Measurements from ENCODE around the gene PCOLCE2.
A peak's percentile ranks its signal among the peaks of the same experiment; 100 is the strongest.

The PCOLCE2 gene, protein sequence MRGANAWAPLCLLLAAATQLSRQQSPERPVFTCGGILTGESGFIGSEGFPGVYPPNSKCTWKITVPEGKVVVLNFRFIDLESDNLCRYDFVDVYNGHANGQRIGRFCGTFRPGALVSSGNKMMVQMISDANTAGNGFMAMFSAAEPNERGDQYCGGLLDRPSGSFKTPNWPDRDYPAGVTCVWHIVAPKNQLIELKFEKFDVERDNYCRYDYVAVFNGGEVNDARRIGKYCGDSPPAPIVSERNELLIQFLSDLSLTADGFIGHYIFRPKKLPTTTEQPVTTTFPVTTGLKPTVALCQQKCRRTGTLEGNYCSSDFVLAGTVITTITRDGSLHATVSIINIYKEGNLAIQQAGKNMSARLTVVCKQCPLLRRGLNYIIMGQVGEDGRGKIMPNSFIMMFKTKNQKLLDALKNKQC

DNA sequence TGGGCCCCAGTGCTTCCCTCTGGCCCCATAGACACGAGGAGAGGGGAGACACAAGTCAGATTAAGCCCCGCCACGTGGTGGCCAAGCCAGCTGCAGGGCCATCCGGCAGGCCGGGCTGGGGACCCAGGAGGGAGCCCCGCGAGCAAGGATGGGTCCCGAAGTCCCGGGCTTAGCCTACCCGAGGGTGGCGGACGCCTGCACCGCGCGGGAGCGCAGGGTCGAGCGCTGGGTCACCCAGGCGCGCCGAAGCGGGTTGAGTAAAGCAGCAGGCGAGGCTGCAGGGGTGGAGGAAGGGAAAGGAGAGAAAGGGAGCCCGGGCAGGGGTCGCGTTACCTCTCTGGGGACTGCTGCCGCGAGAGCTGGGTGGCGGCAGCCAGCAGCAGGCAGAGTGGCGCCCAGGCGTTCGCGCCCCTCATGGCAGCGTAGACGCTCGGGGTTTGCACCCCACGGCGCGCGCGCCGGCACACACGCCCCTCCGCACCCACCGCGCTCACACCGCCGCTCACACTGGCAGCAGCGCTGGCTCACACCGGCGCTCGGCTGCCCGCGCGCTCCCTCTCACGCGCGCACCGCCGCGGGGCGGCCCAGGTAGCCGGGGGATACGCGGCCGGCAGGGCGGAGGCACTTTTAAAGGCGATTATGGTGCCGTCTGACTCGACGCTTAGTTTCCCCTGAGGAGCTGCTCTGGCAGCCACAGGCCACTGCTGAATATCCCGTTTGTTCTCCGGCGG lies at the start of gene PCOLCE2:
TSS of gene PCOLCE2 (minus strand) at position 603 of the 731 bp plus-strand sequence. CDS start at position 416, 187 bp downstream.
- in situ Hi-C loops (cut with HindIII; ENCODE audit: low pct_unique_long_range_greater_than_20kb, low sequenced_read_pairs) = no loop called here
- peak; percentile 30 to 44 for DNase-seq (ENCODE audit: low read depth in 1 of 2, low spot score in 1 of 2)

DNA sequence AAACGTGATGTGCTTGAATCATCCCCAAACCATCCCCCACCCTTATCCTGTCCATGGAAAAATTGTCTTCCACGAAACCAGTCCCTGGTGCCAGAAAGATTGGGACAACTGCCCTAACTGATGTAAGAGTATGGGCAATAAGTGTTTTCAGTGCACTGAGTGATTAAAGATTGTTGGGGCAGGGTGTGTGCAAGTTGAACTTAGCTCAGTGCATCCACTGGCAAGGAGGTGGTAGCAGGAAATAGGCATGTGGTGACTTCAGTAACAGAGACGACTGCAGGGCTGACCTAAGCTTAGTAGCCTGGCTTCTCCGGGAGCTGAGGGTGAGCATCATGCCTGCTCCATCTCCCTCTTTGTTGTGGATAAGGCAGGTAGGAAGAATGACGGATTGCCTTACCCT lies 47.1 kb upstream of the PCOLCE2 start:
- no peak for TF ChIP-seq JUND (IDR thresholded peaks at IDR 0.05; ENCODE audit: low read depth)
- no peak for DNase-seq (ENCODE audit: low read depth in 1 of 2, low spot score in 1 of 2)
- in situ Hi-C loops (cut with HindIII; ENCODE audit: low pct_unique_long_range_greater_than_20kb, low sequenced_read_pairs) = no loop called here

More for the DNA sequence above, at the start of gene PCOLCE2:
- no peak for TF ChIP-seq JUND (IDR thresholded peaks at IDR 0.05; ENCODE audit: low read depth)

DNA sequence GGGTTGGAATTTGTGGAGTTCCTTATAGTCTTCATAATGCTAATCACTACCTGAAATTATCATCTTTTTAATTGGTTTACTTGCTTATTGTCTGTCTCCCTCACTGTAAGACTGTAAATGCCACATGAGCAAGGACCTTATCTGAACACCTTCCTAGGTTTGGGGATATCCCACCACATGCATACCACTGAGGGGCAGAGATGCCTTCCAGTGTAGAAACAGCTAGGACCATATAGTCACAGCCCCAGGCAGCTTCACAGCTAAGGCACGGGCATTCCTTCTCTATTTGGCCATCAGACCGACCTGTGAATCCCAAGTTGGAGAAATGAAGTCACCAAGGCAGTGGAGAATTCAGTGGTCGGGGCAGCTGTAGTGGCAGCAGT lies 46.0 kb upstream of the PCOLCE2 start:
- in situ Hi-C loops (cut with HindIII; ENCODE audit: low pct_unique_long_range_greater_than_20kb, low sequenced_read_pairs) = no loop called here
- no peak for DNase-seq (ENCODE audit: low read depth in 1 of 2, low spot score in 1 of 2)
- no peak for TF ChIP-seq JUND (IDR thresholded peaks at IDR 0.05; ENCODE audit: low read depth)

DNA sequence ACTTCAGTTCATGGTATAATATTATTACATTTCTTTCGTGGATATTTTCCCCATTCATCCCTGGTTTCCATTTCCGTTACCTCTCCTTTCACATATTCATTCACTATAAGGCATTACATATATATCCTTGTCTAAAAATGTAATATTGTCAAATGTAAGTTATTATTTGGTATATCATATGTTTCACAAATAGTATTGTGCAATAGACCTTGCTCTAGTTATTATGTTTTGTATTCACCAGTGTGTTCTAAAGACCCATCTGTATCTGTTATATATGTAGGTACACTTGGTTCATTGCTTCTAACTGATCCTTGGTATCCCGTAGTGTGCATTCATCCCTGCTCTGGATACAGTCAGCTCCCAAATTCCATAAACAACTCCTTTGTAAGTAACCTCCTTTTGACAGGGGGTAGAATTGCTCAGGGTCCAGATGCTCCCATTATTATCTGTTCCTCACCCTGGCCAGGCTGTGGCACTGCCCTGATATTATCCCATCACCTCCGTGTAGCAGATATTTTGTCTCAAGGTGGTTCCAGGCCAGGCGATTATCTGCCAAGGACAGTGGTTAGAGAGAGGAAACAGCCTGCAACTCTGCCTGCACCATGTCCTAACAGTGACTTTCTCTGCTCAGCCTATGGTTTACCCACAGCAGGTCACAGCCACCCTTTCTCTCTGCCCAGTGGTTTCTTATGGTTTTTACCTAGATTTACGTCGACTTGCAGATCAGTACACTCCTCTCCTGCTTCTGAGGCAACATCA lies 45.4 kb upstream of the PCOLCE2 start:
- DNase-seq (ENCODE audit: low read depth in 1 of 2, low spot score in 1 of 2) = no peak
- TF ChIP-seq JUND (IDR thresholded peaks at IDR 0.05; ENCODE audit: low read depth) = no peak
- in situ Hi-C loops (cut with HindIII; ENCODE audit: low pct_unique_long_range_greater_than_20kb, low sequenced_read_pairs) = no loop called here

DNA sequence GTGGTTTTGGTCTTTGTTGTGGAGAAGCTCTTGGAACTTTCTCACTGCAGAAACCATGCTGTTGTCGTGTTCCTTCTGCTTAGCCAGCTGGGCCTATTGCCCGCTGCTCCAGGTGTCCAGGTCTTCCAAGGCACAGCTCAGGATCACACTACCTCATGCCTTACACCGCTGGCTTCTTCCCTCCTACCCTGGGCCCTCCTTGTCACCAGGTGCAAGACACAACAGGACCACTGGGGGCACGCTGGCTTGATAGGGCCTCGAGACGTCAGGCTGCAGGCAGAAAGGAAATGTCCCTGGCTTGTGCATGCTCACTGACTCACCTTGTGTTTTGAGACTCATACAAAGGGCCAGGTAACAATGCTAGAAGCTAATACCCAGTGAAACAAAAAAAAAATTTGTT lies 42.3 kb upstream of the PCOLCE2 start:
- TF ChIP-seq JUND (IDR thresholded peaks at IDR 0.05; ENCODE audit: low read depth) = no peak

DNA sequence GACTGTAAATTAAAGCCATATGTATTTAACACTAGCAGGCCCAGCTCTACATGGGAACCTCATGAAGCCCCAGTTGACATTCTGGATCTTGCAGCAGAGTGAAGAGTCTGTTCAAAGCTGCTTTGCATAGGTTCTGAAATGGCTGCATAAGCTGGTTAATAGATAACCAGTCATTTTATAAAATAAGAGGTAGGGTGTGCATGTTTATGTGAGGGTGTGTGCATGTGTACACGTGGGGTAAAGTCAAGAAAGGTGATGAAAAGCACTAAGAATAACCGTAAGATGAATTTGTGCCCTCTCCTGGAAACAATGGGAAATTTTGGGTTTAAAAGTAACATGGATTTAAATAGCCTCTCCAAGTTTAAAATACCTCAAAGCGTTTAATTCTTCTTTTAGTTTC lies 41.6 kb upstream of the PCOLCE2 start:
- DNase-seq (ENCODE audit: low read depth in 1 of 2, low spot score in 1 of 2) = no peak
- no peak for TF ChIP-seq JUND (IDR thresholded peaks at IDR 0.05; ENCODE audit: low read depth)
- in situ Hi-C loops (cut with HindIII; ENCODE audit: low pct_unique_long_range_greater_than_20kb, low sequenced_read_pairs) = no loop called here

More for the DNA sequence above, 42.3 kb upstream of the PCOLCE2 start:
- in situ Hi-C loops (cut with HindIII; ENCODE audit: low pct_unique_long_range_greater_than_20kb, low sequenced_read_pairs) = no loop called here
- DNase-seq (ENCODE audit: low read depth in 1 of 2, low spot score in 1 of 2) = peak in 1 of 2 experiments; percentile 20

DNA sequence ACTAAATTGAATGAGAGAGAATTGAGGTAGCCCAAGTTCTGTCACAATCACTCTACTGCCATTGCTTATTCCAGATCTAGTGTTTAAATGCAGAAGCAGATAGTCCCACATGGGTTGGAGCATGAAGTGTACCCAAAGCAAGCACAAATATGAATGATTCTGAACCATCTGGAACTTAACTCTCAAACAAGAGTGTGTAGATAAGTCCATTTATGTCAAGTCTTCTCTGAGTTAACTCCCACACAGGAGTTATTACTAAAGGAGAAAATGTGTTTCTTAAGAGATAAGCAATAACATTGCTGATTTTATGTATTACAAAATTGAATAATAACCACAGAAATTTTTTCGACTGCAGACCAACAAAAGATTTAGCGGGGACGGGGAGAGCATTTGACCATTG lies 41.0 kb upstream of the PCOLCE2 start:
- no peak for DNase-seq (ENCODE audit: low read depth in 1 of 2, low spot score in 1 of 2)
- TF ChIP-seq JUND (IDR thresholded peaks at IDR 0.05; ENCODE audit: low read depth) = no peak
- in situ Hi-C loops (cut with HindIII; ENCODE audit: low pct_unique_long_range_greater_than_20kb, low sequenced_read_pairs) = no loop called here

DNA sequence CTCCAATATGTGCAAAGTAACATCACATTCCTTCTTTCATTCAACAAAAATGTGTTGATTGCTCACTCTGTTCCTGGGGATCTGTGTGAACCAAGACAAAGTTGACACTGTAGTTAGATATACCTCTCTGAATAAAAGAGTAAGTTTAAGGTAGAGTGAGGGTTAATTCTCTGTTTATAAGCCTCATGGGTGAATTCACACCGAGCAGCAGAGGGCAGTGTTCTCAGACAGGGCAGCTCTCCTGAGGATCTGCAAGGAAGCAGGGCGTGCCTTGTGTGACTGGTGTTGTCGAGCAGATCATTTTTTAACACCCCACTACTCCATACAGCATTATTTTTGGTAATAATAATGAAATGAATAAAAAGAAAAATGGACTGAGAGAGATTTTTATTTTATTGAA lies 40.2 kb upstream of the PCOLCE2 start:
- in situ Hi-C loops (cut with HindIII; ENCODE audit: low pct_unique_long_range_greater_than_20kb, low sequenced_read_pairs) = no loop called here

DNA sequence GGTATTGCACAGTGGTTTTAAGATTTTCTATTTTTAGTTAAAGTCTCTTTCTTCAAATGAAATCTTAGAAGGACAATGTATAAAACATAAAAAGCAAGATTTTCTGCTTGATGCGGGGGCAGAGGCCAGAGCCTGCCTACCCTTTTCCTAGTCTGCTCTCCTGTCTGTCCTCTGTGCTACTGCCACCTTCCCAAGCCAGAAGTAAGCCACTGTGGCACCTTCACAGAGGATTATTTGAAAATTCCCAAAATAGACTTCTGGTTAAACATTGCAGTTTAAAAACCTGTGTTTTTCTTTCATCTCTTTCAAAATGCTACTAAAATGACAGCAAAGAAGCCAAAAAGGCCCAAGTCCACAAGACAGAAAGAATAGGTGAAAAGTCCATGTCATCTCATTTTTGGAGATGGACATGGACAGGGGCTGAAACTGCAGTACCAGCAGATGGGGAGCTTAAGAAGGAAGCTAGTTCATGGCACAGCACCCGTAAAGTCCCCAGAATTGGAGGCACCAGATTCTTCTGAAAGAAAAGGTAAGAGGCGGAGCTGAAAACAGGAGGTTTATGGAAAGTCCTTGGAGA lies 37.6 kb upstream of the PCOLCE2 start:
- no peak for TF ChIP-seq JUND (IDR thresholded peaks at IDR 0.05; ENCODE audit: low read depth)

More for the DNA sequence above, 40.2 kb upstream of the PCOLCE2 start:
- peak; percentile 58 to 84 for DNase-seq (ENCODE audit: low read depth in 1 of 2, low spot score in 1 of 2)
- TF ChIP-seq JUND (IDR thresholded peaks at IDR 0.05; ENCODE audit: low read depth) = no peak

DNA sequence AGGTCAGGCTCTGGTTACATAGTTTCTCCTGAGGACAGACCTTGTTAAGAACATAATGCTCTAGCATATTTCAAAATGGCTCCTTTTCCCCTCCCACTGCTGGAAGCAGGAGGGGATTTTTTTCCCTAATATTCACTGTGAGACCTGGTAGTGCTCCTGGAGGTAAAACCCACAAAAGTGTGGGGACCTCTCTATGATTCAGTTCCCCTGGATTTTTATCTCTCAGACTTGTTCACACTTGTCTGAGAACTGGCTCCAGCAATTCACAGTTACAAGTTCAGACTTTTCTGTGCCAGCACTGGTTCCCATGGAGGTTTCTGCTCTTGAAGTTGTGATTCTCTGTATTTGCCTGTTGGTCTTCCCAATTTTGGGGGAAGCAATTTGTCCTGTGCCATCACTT lies 36.3 kb upstream of the PCOLCE2 start:
- no peak for TF ChIP-seq JUND (IDR thresholded peaks at IDR 0.05; ENCODE audit: low read depth)
- DNase-seq (ENCODE audit: low read depth in 1 of 2, low spot score in 1 of 2) = no peak
- in situ Hi-C loops (cut with HindIII; ENCODE audit: low pct_unique_long_range_greater_than_20kb, low sequenced_read_pairs) = no loop called here

More for the DNA sequence above, 37.6 kb upstream of the PCOLCE2 start:
- DNase-seq (ENCODE audit: low read depth in 1 of 2, low spot score in 1 of 2) = no peak
- in situ Hi-C loops (cut with HindIII; ENCODE audit: low pct_unique_long_range_greater_than_20kb, low sequenced_read_pairs) = no loop called here

DNA sequence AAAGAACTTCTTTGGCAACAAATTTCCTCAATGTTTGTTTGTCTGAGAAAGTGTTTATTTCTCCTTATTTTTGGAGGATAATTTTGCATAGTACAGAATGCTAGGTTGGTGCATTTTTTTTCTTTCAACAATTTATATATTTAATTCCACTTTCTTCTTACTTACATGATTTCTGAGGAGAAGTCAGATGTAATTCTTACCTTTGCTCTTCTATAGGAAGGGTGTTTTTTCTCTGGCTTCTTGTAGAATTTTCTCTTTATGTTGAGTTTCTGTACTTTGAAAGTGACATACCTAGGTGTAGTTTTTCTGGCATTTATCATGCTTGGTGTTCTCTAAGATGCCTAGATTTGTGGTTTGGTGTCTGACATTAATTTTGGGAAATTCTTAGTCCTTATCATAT lies 34.8 kb upstream of the PCOLCE2 start:
- DNase-seq (ENCODE audit: low read depth in 1 of 2, low spot score in 1 of 2) = no peak
- TF ChIP-seq JUND (IDR thresholded peaks at IDR 0.05; ENCODE audit: low read depth) = no peak
- in situ Hi-C loops (cut with HindIII; ENCODE audit: low pct_unique_long_range_greater_than_20kb, low sequenced_read_pairs) = no loop called here

DNA sequence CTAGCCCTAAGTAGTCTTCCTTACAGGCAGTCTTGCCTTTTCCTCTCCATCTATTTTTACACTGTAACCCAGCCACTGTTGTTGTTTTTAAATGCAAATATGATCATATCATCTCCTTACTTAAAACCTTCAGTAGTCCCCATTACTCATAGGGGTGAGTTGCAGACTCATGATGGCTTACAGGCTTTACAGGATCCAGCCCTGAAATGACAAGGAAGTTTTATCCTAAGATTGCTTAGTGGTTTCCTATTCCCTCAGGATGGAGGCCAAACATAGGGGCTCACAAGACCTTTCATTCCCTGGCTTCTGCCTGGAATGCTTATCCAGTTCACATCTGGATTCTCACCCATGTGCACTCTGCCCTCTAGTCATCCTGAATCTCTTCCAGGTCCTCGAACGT lies 27.7 kb upstream of the PCOLCE2 start:
- in situ Hi-C loops (cut with HindIII; ENCODE audit: low pct_unique_long_range_greater_than_20kb, low sequenced_read_pairs) = no loop called here
- no peak for DNase-seq (ENCODE audit: low read depth in 1 of 2, low spot score in 1 of 2)
- no peak for TF ChIP-seq JUND (IDR thresholded peaks at IDR 0.05; ENCODE audit: low read depth)
